KMS-11 (cell line): ENCODE results near the gene BBS2.

Source experiments
- H2AFZ ChIP-seq: fragments of 200-600 bp; sonication (generic); 2 replicates; pipeline ENCODE4 v1.6.1; 2016; ENCODE audit warnings: antibody characterized with exemption, mixed run types, low read depth
- H3K27ac ChIP-seq: fragments of 200-600 bp; sonication (generic); 2 replicates; pipeline ENCODE4 v1.6.1; 2016; ENCODE audit warnings: mild to moderate bottlenecking, mixed run types
- H3K27me3 ChIP-seq: fragments of 200-600 bp; sonication (generic); 2 replicates; pipeline ENCODE4 v1.6.1; 2017; ENCODE audit warnings: mild to moderate bottlenecking, low read depth, mixed run types, moderate library complexity; ENCODE audit not compliant: insufficient read depth
- H3K36me3 ChIP-seq: fragments of 200-600 bp; sonication (generic); 2 replicates; pipeline ENCODE4 v1.6.1; 2017; ENCODE audit warnings: mild to moderate bottlenecking, mixed run types; ENCODE audit not compliant: insufficient read depth
- H3K4me1 ChIP-seq: fragments of 200-600 bp; sonication (generic); 2 replicates; pipeline ENCODE4 v1.6.1; 2016; ENCODE audit warnings: mild to moderate bottlenecking, low read depth, mixed run types; ENCODE audit not compliant: poor library complexity, severe bottlenecking
- H3K4me2 ChIP-seq: fragments of 200-600 bp; sonication (generic); 2 replicates; pipeline ENCODE4 v1.7.0; 2016; ENCODE audit warnings: mild to moderate bottlenecking, mixed run types
- H3K4me3 ChIP-seq: fragments of 200-600 bp; sonication (generic); IDR thresholded peaks from 2 replicates; pipeline ENCODE4 v1.6.1; 2017; ENCODE audit warnings: low read depth, low read length, mixed read lengths; ENCODE audit not compliant: insufficient read depth
- H3K79me2 ChIP-seq: fragments of 200-600 bp; sonication (generic); 2 replicates; pipeline ENCODE4 v1.6.1; 2016; ENCODE audit warnings: low read depth, mixed run types; ENCODE audit not compliant: insufficient read depth
- H3K9ac ChIP-seq: fragments of 200-600 bp; sonication (generic); 2 replicates; pipeline ENCODE4 v1.6.1; 2016; ENCODE audit warnings: mild to moderate bottlenecking, mixed run types
- H4K20me1 ChIP-seq: fragments of 200-600 bp; sonication (generic); 2 replicates; pipeline ENCODE4 v1.6.1; 2016; ENCODE audit warnings: mild to moderate bottlenecking, mixed run types; ENCODE audit not compliant: insufficient read depth
- CTCF ChIP-seq: fragments of 200-600 bp; sonication (generic); conservative IDR thresholded peaks from 2 replicates; pipeline ENCODE4 v1.6.1; 2017; ENCODE audit warnings: low read depth, mild to moderate bottlenecking, antibody characterized with exemption, low read length, moderate library complexity, mixed read lengths

The BBS2 gene

GRCh38 chr16:56479469-56479868 lies 40.4 kb downstream of the BBS2 start:
- Histone ChIP-seq H3K27ac (no peak overlapping the region), H2AFZ (no peak overlapping the region), H3K36me3 (no peaks in the 10 kb centered on the region), H3K79me2 (no peaks in the 10 kb centered on the region), H3K4me2 (no peak overlapping the region), H3K4me1 (peaks cover 32% of the 10 kb centered on the region), H3K27me3 (no peaks in the 10 kb centered on the region), H3K9ac (no peak overlapping the region), H3K4me3 (no peak overlapping the region), H4K20me1 (no peaks in the 10 kb centered on the region)
- no peak for TF ChIP-seq CTCF

GRCh38 chr16:56478281-56479049 lies 41.4 kb downstream of the BBS2 start:
- H3K27ac ChIP-seq: no peak overlapping the region
- H3K9ac ChIP-seq: no peak overlapping the region
- H3K4me1 ChIP-seq: peaks cover 32% of the 10 kb centered on the region
- 0 out of 2 replicates have a peak, but pooled peaks cover 6% of the 10 kb centered on the region for H3K36me3 ChIP-seq
- no peaks in the 10 kb centered on the region for H3K79me2 ChIP-seq
- H3K27me3 ChIP-seq: no peaks in the 10 kb centered on the region
- no peak for TF ChIP-seq CTCF
- H3K4me3 ChIP-seq: no peak overlapping the region
- H3K4me2 ChIP-seq: no peak overlapping the region
- no peaks in the 10 kb centered on the region for H4K20me1 ChIP-seq
- H2AFZ ChIP-seq: no peak overlapping the region

GRCh38 chr16:56477096-56477878 lies 42.5 kb downstream of the BBS2 start:
- H3K27me3 ChIP-seq: no peaks in the 10 kb centered on the region
- peaks cover 29% of the 10 kb centered on the region for H3K4me1 ChIP-seq
- H3K36me3 ChIP-seq: 0 out of 2 replicates have a peak, but pooled peaks cover 6% of the 10 kb centered on the region
- no peaks in the 10 kb centered on the region for H4K20me1 ChIP-seq
- no peak overlapping the region for H3K27ac ChIP-seq
- no peak overlapping the region for H2AFZ ChIP-seq
- no peak overlapping the region for H3K9ac ChIP-seq
- H3K4me3 ChIP-seq: no peak overlapping the region
- no peaks in the 10 kb centered on the region for H3K79me2 ChIP-seq
- TF ChIP-seq CTCF: no peak
- H3K4me2 ChIP-seq: no peak overlapping the region

- Histone ChIP-seq H2AFZ (no peak overlapping the region), H3K36me3 (0 out of 2 replicates have a peak, but pooled peaks cover 6% of the 10 kb centered on the region), H3K4me1 (peaks cover 24% of the 10 kb centered on the region), H4K20me1 (no peaks in the 10 kb centered on the region), H3K27ac (no peak overlapping the region), H3K4me3 (no peak overlapping the region), H3K79me2 (no peaks in the 10 kb centered on the region), H3K4me2 (no peak overlapping the region), H3K27me3 (no peaks in the 10 kb centered on the region), H3K9ac (no peak overlapping the region)
- no peak for TF ChIP-seq CTCF
Measured at GRCh38 chr16:56475201-56475600, 44.6 kb downstream of the BBS2 start.
